Neural progenitor cell (in vitro differentiated cells): Measurements from ENCODE around the gene HNRNPM. TPM values are rescaled to one million over a fixed set of nuclear protein-coding genes. Genes with fewer than 3 reads are reported as not detected.

ENCODE experiments used
- DNase-seq: peaks from one replicate; pipeline ENCODE4 v3.0.0-alpha.2; 2016; ENCODE audit warnings: low spot score
- H2AFZ ChIP-seq: fragments of 200-600 bp; sonication (generic); replicated peaks from 2 replicates; pipeline ENCODE4 v1.6.1; 2016; ENCODE audit warnings: antibody characterized with exemption
- H3F3A ChIP-seq: fragments of 200-600 bp; sonication (generic); 2 replicates; pipeline ENCODE4 v1.6.1; 2016; ENCODE audit warnings: antibody characterized with exemption, low read depth
- H3K27ac ChIP-seq: fragments of 200-600 bp; sonication (generic); 2 replicates; pipeline ENCODE4 v1.5.1; 2016; ENCODE audit warnings: mild to moderate bottlenecking
- H3K27me3 ChIP-seq: fragments of 200-600 bp; sonication (generic); 2 replicates; pipeline ENCODE4 v1.6.1; 2016; ENCODE audit warnings: mild to moderate bottlenecking, moderate library complexity
- H3K36me3 ChIP-seq: fragments of 200-600 bp; sonication (generic); 2 replicates; pipeline ENCODE4 v1.5.1; 2016
- H3K4me1 ChIP-seq: fragments of 200-600 bp; sonication (generic); 2 replicates; pipeline ENCODE4 v1.6.1; 2016; ENCODE audit warnings: mixed run types
- H3K4me2 ChIP-seq: fragments of 200-600 bp; sonication (generic); 2 replicates; pipeline ENCODE4 v1.6.1; 2016
- H3K4me3 ChIP-seq: fragments of 200-600 bp; sonication (generic); 2 replicates; pipeline ENCODE4 v1.5.1; 2016
- H3K79me2 ChIP-seq: fragments of 200-600 bp; sonication (generic); 2 replicates; pipeline ENCODE4 v1.6.1; 2016; ENCODE audit warnings: low read depth
- H3K9ac ChIP-seq: fragments of 200-600 bp; sonication (generic); 2 replicates; pipeline ENCODE4 v1.6.1; 2016
- H3K9me3 ChIP-seq: fragments of 200-600 bp; sonication (generic); 2 replicates; pipeline ENCODE4 v1.5.1; 2016; ENCODE audit warnings: low read depth
- H4K20me1 ChIP-seq: fragments of 200-600 bp; sonication (generic); 2 replicates; pipeline ENCODE4 v1.6.1; 2016; ENCODE audit warnings: low read depth
- H3K27ac Mint-ChIP-seq: 3 replicates; pipeline ENCODE4 v1.8.0; 2021; ENCODE audit warnings: mixed read lengths
- H3K27me3 Mint-ChIP-seq: 2 replicates; pipeline ENCODE4 v1.8.0; 2022; ENCODE audit warnings: low read depth, mild to moderate bottlenecking, inconsistent platforms, moderate library complexity, mixed read lengths; ENCODE audit not compliant: insufficient read depth
- H3K36me3 Mint-ChIP-seq: 3 replicates; pipeline ENCODE4 v1.8.0; 2021; ENCODE audit warnings: mixed read lengths
- H3K4me1 Mint-ChIP-seq: 3 replicates; pipeline ENCODE4 v1.8.0; 2021; ENCODE audit warnings: mixed read lengths
- H3K4me3 Mint-ChIP-seq: 3 replicates; pipeline ENCODE4 v1.8.0; 2021; ENCODE audit warnings: mild to moderate bottlenecking, moderate library complexity, mixed read lengths
- H3K9me3 Mint-ChIP-seq: 3 replicates; pipeline ENCODE4 v1.8.0; 2020; ENCODE audit warnings: mixed read lengths
- CTCF ChIP-seq: fragments of 200-600 bp; sonication (generic); IDR thresholded peaks from 2 replicates; pipeline ENCODE4 v1.5.1; 2017; ENCODE audit warnings: antibody characterized with exemption, mild to moderate bottlenecking
- EZH2 ChIP-seq: fragments of 200-600 bp; sonication (generic); IDR thresholded peaks from 2 replicates; pipeline ENCODE4 v1.6.1; 2017; ENCODE audit warnings: antibody characterized with exemption, mild to moderate bottlenecking, moderate library complexity
- EZH2phosphoT487 ChIP-seq: fragments of 200-600 bp; sonication (generic); IDR thresholded peaks from 2 replicates; pipeline ENCODE4 v1.6.1; 2017; ENCODE audit warnings: antibody characterized with exemption
- total RNA-seq: library from RNA; depleted of rRNA; stranded (reverse); fragments of >200 nt; gene quantifications from 2 replicates; pipeline ENCODE4 v1.2.3, GENCODE V29; 2015; ENCODE audit warnings: low replicate concordance

HNRNPM gene
- total RNA-seq, 1 donor from 2014 or later, result 118 TPM

- H3K4me2 ChIP-seq, result no peak overlapping the region
- Mint-ChIP-seq H3K4me1 (peaks cover 24% of the 10 kb centered on the region), H3K36me3 (peaks cover 45% of the 10 kb centered on the region), H3K27ac (no peak overlapping the region), H3K9me3 (no peaks in the 10 kb centered on the region), H3K27me3 (peaks cover 2% of the 10 kb centered on the region), H3K4me3 (no peak overlapping the region)
- no peak overlapping the region for H2AFZ ChIP-seq
- H3K4me3 ChIP-seq, result no peak overlapping the region
- TF ChIP-seq EZH2phosphoT487 (no peak), CTCF (no peak), EZH2 (no peak)
- DNase-seq, result no peak
- H4K20me1 ChIP-seq, result peaks cover 98% of the 10 kb centered on the region
- peaks cover 17% of the 10 kb centered on the region for H3K36me3 ChIP-seq
- no peak overlapping the region for H3K9ac ChIP-seq
- peaks cover 10% of the 10 kb centered on the region for H3F3A ChIP-seq
- H3K4me1 ChIP-seq, result no peaks in the 10 kb centered on the region
- no peaks in the 10 kb centered on the region for H3K27me3 ChIP-seq
- H3K9me3 ChIP-seq, result no peaks in the 10 kb centered on the region
- no peak overlapping the region for H3K27ac ChIP-seq
- peaks cover 99% of the 10 kb centered on the region for H3K79me2 ChIP-seq
These were observed 31.7 kb downstream of the HNRNPM start for GRCh38 chr19:8476524-8476923.

- DNase-seq, result no peak
- no peaks in the 10 kb centered on the region for H3K9me3 Mint-ChIP-seq
- peaks cover 24% of the 10 kb centered on the region for H3K4me1 Mint-ChIP-seq
- Histone ChIP-seq H3K9me3 (no peaks in the 10 kb centered on the region), H3K4me2 (no peak overlapping the region), H3K27ac (no peak overlapping the region), H3K79me2 (peaks cover 100% of the 10 kb centered on the region), H4K20me1 (peaks cover 97% of the 10 kb centered on the region), H3K27me3 (no peaks in the 10 kb centered on the region), H2AFZ (no peak overlapping the region), H3K4me3 (no peak overlapping the region), H3K36me3 (peaks cover 11% of the 10 kb centered on the region), H3K9ac (no peak overlapping the region), H3F3A (peaks cover 10% of the 10 kb centered on the region), H3K4me1 (no peaks in the 10 kb centered on the region)
- H3K27ac Mint-ChIP-seq, result peak overlapping the region; percentile 88
- H3K36me3 Mint-ChIP-seq, result peaks cover 43% of the 10 kb centered on the region
- no peak overlapping the region for H3K4me3 Mint-ChIP-seq
- H3K27me3 Mint-ChIP-seq, result peaks cover 2% of the 10 kb centered on the region
- TF ChIP-seq EZH2 (no peak), CTCF (no peak), EZH2phosphoT487 (no peak)
These were observed 33.1 kb downstream of the HNRNPM start for GRCh38 chr19:8477889-8478288.

- Histone ChIP-seq H3K27ac (no peak overlapping the region), H3K9ac (no peak overlapping the region), H3K4me1 (no peaks in the 10 kb centered on the region), H4K20me1 (peaks cover 99% of the 10 kb centered on the region), H3K36me3 (peaks cover 9% of the 10 kb centered on the region), H3F3A (peaks cover 15% of the 10 kb centered on the region), H3K9me3 (no peaks in the 10 kb centered on the region), H3K79me2 (peaks cover 100% of the 10 kb centered on the region), H3K4me3 (no peak overlapping the region), H3K27me3 (no peaks in the 10 kb centered on the region), H3K4me2 (no peak overlapping the region), H2AFZ (no peak overlapping the region)
- TF ChIP-seq EZH2 (no peak), CTCF (no peak)
- DNase-seq, result no peak
- Mint-ChIP-seq H3K27me3 (peaks cover 2% of the 10 kb centered on the region), H3K4me3 (no peak overlapping the region), H3K4me1 (peaks cover 24% of the 10 kb centered on the region), H3K36me3 (peaks cover 48% of the 10 kb centered on the region), H3K27ac (peak overlapping the region; percentile 7), H3K9me3 (no peaks in the 10 kb centered on the region)
These were observed 33.8 kb downstream of the HNRNPM start for GRCh38 chr19:8478598-8478997.
